ENCODE results near the gene ATP6V1F. TPM values are rescaled to one million over a fixed set of nuclear protein-coding genes. Genes with fewer than 3 reads are reported as not detected.

Gene ATP6V1F
- total RNA-seq, 2 experiments from 2014 or later = 108 to 155 TPM

GRCh38 chr7:128840326-128841170, 22.1 kb upstream of the ATP6V1F start:
- Histone ChIP-seq H3K9me3 (ENCODE audit: low read length) (no peaks in the 10 kb centered on the region), H3K36me3 (ENCODE audit: insufficient read depth, low read length) (no peaks in the 10 kb centered on the region), H3K4me1 (ENCODE audit: insufficient read depth, low read length, poor library complexity, severe bottlenecking) (peaks cover 3% of the 10 kb centered on the region), H4K20me1 (ENCODE audit: insufficient read depth, low read length) (no peaks in the 10 kb centered on the region), H3K27ac (ENCODE audit: low read depth, low read length, poor library complexity, severe bottlenecking) (no peak overlapping the region), H3K79me2 (ENCODE audit: insufficient read depth, low read depth, low read length) (no peaks in the 10 kb centered on the region), H3K4me3 (ENCODE audit: low read depth, low read length, poor library complexity, severe bottlenecking) (no peak overlapping the region), H2AFZ (ENCODE audit: low read length) (no peak overlapping the region), H3K4me2 (ENCODE audit: low read length) (no peak overlapping the region), H3K9me2 (ENCODE audit: insufficient read depth, low read length) (no peaks in the 10 kb centered on the region)
- ChIA-PET CTCF (ENCODE audit: unreplicated experiment) (interaction anchor here (0.6 kb wide), 1 partner anchor 160 kb away, joined by 3 read pairs; no protein-coding TSS in a partner anchor), POLR2A (interaction anchor here (0.7 kb wide), 1 partner anchor 28 kb away, joined by 3 read pairs; no protein-coding TSS in a partner anchor)
- TF ChIP-seq CTCF (conservative IDR thresholded peaks at IDR 0.05; ENCODE audit: low read length) (no peak), EZH2phosphoT487 (IDR thresholded peaks at IDR 0.05; ENCODE audit: borderline replicate concordance, low read depth, low read length) (no peak)
- BruUV-seq (replicated peaks) = no TSS peak
- intact Hi-C loops (cut with micrococcal nuclease; ENCODE audit: unreplicated experiment) = loop anchor here (5.0 kb wide), 1 partner anchor 372 kb away; no protein-coding TSS in a partner anchor
- DNase-seq (ENCODE audit: low spot score) = no peak

- Histone ChIP-seq H3K4me3 (ENCODE audit: low read depth, low read length, poor library complexity, severe bottlenecking) (no peak overlapping the region), H3K4me2 (ENCODE audit: low read length) (no peak overlapping the region), H4K20me1 (ENCODE audit: insufficient read depth, low read length) (no peaks in the 10 kb centered on the region), H2AFZ (ENCODE audit: low read length) (no peak overlapping the region), H3K4me1 (ENCODE audit: insufficient read depth, low read length, poor library complexity, severe bottlenecking) (peaks cover 3% of the 10 kb centered on the region), H3K9me3 (ENCODE audit: low read length) (no peaks in the 10 kb centered on the region), H3K79me2 (ENCODE audit: insufficient read depth, low read depth, low read length) (no peaks in the 10 kb centered on the region), H3K27ac (ENCODE audit: low read depth, low read length, poor library complexity, severe bottlenecking) (no peak overlapping the region), H3K9me2 (ENCODE audit: insufficient read depth, low read length) (no peaks in the 10 kb centered on the region), H3K36me3 (ENCODE audit: insufficient read depth, low read length) (no peaks in the 10 kb centered on the region)
- POLR2A ChIA-PET = no interaction called here
- DNase-seq (ENCODE audit: low spot score) = no peak
- intact Hi-C loops (cut with micrococcal nuclease; ENCODE audit: unreplicated experiment) = loop anchor here (5.0 kb wide), 1 partner anchor 371 kb away; no protein-coding TSS in a partner anchor
- TF ChIP-seq EZH2phosphoT487 (IDR thresholded peaks at IDR 0.05; ENCODE audit: borderline replicate concordance, low read depth, low read length) = no peak
- TF ChIP-seq CTCF (conservative IDR thresholded peaks at IDR 0.05; ENCODE audit: low read length) = no peak
- no TSS peak for BruUV-seq (replicated peaks)
- CTCF ChIA-PET (ENCODE audit: unreplicated experiment) = interaction anchor here (0.6 to 0.7 kb wide), 2 partner anchors 161 to 250 kb away, joined by 3 read pairs; no protein-coding TSS in a partner anchor
Observed at GRCh38 chr7:128841171-128841690, 21.4 kb upstream of the ATP6V1F start.

All from OCI-LY7 (cell line).